ENCODE measurements around the gene AGFG1. TPM values are rescaled to one million over a fixed set of nuclear protein-coding genes. Genes with fewer than 3 reads are reported as not detected.

Gene AGFG1
- total and polyA plus RNA-seq, 4 experiments from 2014 or later, result 12.2 to 62.4 (median 46.1) TPM

GRCh38 chr2:227562581-227562980 is 90.6 kb downstream of the AGFG1 start:
- Mint-ChIP-seq H3K27me3 (no peaks in the 10 kb centered on the region), H3K27ac (no peak overlapping the region), H3K4me3 (no peak overlapping the region), H3K4me1 (peaks cover 0 to 3% (median 2%) of the 10 kb centered on the region in 4 donors), H3K36me3 (peaks cover 3 to 14% of the 10 kb centered on the region in 2 donors), H3K9me3 (no peaks in the 10 kb centered on the region)
- intact Hi-C loops (cut with micrococcal nuclease), result no loop called here
- H3K27ac ChIP-seq (ENCODE audit: low read depth, low read length), result no peak overlapping the region
- H3K9me3 ChIP-seq (ENCODE audit: control insufficient read depth in 1 of 2, low read length in 2 of 2), result no peaks in the 10 kb centered on the region
- CTCF ChIA-PET (ENCODE audit: partially characterized antibody), result no interaction called here
- H3K36me3 ChIP-seq (ENCODE audit: insufficient read depth, low read length), result no peaks in the 10 kb centered on the region
- H3K4me3 ChIP-seq (ENCODE audit: low read length in 2 of 2), result no peak overlapping the region
- POLR2A ChIA-PET (ENCODE audit: partially characterized antibody), result no interaction called here
- H3K27me3 ChIP-seq (ENCODE audit: insufficient read depth, low read length), result no peaks in the 10 kb centered on the region
- no peaks in the 10 kb centered on the region for H3K4me1 ChIP-seq (ENCODE audit: insufficient read depth, low read length)
- DNase-seq, result no peak

DNA sequence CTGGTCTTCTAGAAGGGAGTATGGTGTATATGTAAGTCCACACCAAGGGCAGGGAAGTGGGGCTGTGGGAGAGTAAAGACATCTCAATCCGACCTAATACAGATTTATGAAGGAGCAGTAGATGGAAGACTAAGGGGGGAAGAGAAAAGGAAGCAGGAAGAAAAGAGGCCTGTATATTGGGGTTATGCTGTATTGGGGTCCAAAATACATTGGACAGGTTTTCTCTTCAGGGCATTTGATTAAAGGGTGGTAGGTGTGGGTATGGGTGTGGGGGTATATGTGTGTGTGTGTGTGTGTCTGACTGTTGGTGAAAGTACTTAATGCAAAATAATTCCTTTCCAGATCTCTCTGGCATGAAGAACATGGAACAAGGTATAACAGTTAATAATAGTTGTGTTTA is 93.1 kb downstream of the AGFG1 start:
- H3K4me1 ChIP-seq (ENCODE audit: insufficient read depth, low read length), result no peaks in the 10 kb centered on the region
- intact Hi-C loops (cut with micrococcal nuclease), result no loop called here
- Mint-ChIP-seq H3K4me3 (no peak overlapping the region), H3K36me3 (peaks cover 0 to 2% of the 10 kb centered on the region in 2 donors), H3K27ac (peak overlapping the region in 4 of 7 donors; percentile 17 to 71 (median 40)), H3K4me1 (peaks cover 0 to 8% (median 2%) of the 10 kb centered on the region in 4 donors), H3K9me3 (no peaks in the 10 kb centered on the region), H3K27me3 (no peaks in the 10 kb centered on the region)
- no peak overlapping the region for H3K27ac ChIP-seq (ENCODE audit: low read depth, low read length)
- H3K9me3 ChIP-seq (ENCODE audit: control insufficient read depth in 1 of 2, low read length in 2 of 2), result no peaks in the 10 kb centered on the region
- H3K4me3 ChIP-seq (ENCODE audit: low read length in 2 of 2), result no peak overlapping the region
- no peak for DNase-seq
- ChIA-PET POLR2A (ENCODE audit: partially characterized antibody) (no interaction called here), CTCF (ENCODE audit: partially characterized antibody) (interaction anchor here (1.9 kb wide), 1 partner anchor 11 kb away, joined by 5 read pairs; no protein-coding TSS in a partner anchor)
- H3K36me3 ChIP-seq (ENCODE audit: insufficient read depth, low read length), result no peaks in the 10 kb centered on the region
- no peaks in the 10 kb centered on the region for H3K27me3 ChIP-seq (ENCODE audit: insufficient read depth, low read length)

DNA sequence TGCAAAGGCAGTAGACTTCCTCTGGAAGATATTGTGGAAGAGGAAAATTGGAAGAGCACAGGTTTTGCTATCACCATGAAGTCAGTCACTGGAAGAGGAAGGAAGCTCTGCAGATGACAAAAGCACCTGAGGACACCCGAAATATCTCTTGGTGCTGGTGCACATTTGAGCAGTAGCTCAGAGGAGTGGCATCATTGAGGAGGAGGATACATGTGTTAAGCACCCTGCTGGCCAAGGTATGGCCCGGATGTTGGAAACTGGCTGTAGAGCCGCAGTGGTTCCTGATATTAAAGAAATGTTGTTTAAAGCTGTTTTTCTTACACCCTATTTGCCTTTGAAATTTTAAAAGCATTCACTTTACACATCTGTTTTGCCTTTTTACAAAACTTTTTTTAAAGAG is 94.1 kb downstream of the AGFG1 start:
- H3K27ac ChIP-seq (ENCODE audit: low read depth, low read length), result no peak overlapping the region
- H3K27me3 Mint-ChIP-seq, result no peaks in the 10 kb centered on the region
- peak overlapping the region in 1 of 7 donors; percentile 30 for H3K27ac Mint-ChIP-seq
- intact Hi-C loops (cut with micrococcal nuclease), result no loop called here
- H3K9me3 Mint-ChIP-seq, result no peaks in the 10 kb centered on the region
- H3K4me1 ChIP-seq (ENCODE audit: insufficient read depth, low read length), result no peaks in the 10 kb centered on the region
- ChIA-PET CTCF (ENCODE audit: partially characterized antibody) (interaction anchor here (1.9 kb wide), 1 partner anchor 12 kb away, joined by 5 read pairs; no protein-coding TSS in a partner anchor), POLR2A (ENCODE audit: partially characterized antibody) (no interaction called here)
- no peak overlapping the region for H3K4me3 ChIP-seq (ENCODE audit: low read length in 2 of 2)
- no peak overlapping the region for H3K4me3 Mint-ChIP-seq
- H3K4me1 Mint-ChIP-seq, result peaks cover 0 to 8% (median 2%) of the 10 kb centered on the region in 4 donors
- H3K27me3 ChIP-seq (ENCODE audit: insufficient read depth, low read length), result no peaks in the 10 kb centered on the region
- H3K36me3 Mint-ChIP-seq, result peaks cover 0 to 2% of the 10 kb centered on the region in 2 donors
- no peaks in the 10 kb centered on the region for H3K9me3 ChIP-seq (ENCODE audit: control insufficient read depth in 1 of 2, low read length in 2 of 2)
- no peaks in the 10 kb centered on the region for H3K36me3 ChIP-seq (ENCODE audit: insufficient read depth, low read length)
- DNase-seq, result no peak

GRCh38 chr2:227568852-227569169 is 96.9 kb downstream of the AGFG1 start:
- no peak overlapping the region for H3K27ac Mint-ChIP-seq
- no peaks in the 10 kb centered on the region for H3K4me1 ChIP-seq (ENCODE audit: insufficient read depth, low read length)
- intact Hi-C loops (cut with micrococcal nuclease), result no loop called here

GRCh38 chr2:227570615-227571014 is 98.7 kb downstream of the AGFG1 start:
- H3K27me3 ChIP-seq (ENCODE audit: insufficient read depth, low read length), result no peaks in the 10 kb centered on the region

More at GRCh38 chr2:227568852-227569169, 96.9 kb downstream of the AGFG1 start:
- Mint-ChIP-seq H3K4me1 (peaks cover 0 to 8% (median 4%) of the 10 kb centered on the region in 4 donors), H3K36me3 (no peaks in the 10 kb centered on the region), H3K4me3 (no peak overlapping the region), H3K27me3 (no peaks in the 10 kb centered on the region), H3K9me3 (no peaks in the 10 kb centered on the region)
- DNase-seq, result no peak
- POLR2A ChIA-PET (ENCODE audit: partially characterized antibody), result no interaction called here
- H3K36me3 ChIP-seq (ENCODE audit: insufficient read depth, low read length), result no peaks in the 10 kb centered on the region
- H3K27me3 ChIP-seq (ENCODE audit: insufficient read depth, low read length), result no peaks in the 10 kb centered on the region
- no peak overlapping the region for H3K4me3 ChIP-seq (ENCODE audit: low read length in 2 of 2)
- CTCF ChIA-PET (ENCODE audit: partially characterized antibody), result no interaction called here
- H3K9me3 ChIP-seq (ENCODE audit: control insufficient read depth in 1 of 2, low read length in 2 of 2), result no peaks in the 10 kb centered on the region
- no peak overlapping the region for H3K27ac ChIP-seq (ENCODE audit: low read depth, low read length)

DNA sequence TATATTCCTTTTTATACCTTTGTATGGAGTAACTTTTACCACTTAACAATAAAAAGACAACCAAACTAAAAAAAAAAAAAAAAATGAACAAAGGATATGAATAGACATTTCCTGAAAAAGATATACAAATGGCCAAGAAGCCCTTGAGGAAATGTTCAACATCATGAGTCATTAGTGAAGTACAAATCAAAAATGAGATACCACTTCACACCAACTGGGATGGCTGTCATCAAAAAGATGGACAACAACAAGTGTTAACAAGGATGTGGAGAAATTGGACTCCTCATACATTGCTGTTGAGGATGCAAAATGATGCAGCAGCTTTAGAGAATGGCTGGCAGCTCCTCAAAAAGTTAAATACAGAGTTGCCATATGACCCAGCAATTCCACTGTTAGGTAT is 104.2 kb downstream of the AGFG1 start:
- H3K36me3 ChIP-seq (ENCODE audit: insufficient read depth, low read length), result no peaks in the 10 kb centered on the region
- no peaks in the 10 kb centered on the region for H3K4me1 ChIP-seq (ENCODE audit: insufficient read depth, low read length)
- H3K4me1 Mint-ChIP-seq, result peaks cover 0 to 3% (median 0%) of the 10 kb centered on the region in 4 donors
- no peak overlapping the region for H3K27ac Mint-ChIP-seq
- intact Hi-C loops (cut with micrococcal nuclease), result no loop called here
- peaks cover 23 to 34% of the 10 kb centered on the region in 2 donors for H3K27me3 Mint-ChIP-seq
- H3K9me3 ChIP-seq (ENCODE audit: control insufficient read depth in 1 of 2, low read length in 2 of 2), result no peaks in the 10 kb centered on the region
- H3K27ac ChIP-seq (ENCODE audit: low read depth, low read length), result no peak overlapping the region
- H3K4me3 Mint-ChIP-seq, result no peak overlapping the region
- peaks cover 0 to 1% of the 10 kb centered on the region in 2 donors for H3K36me3 Mint-ChIP-seq
- peaks cover 0 to 7% (median 1%) of the 10 kb centered on the region in 8 donors for H3K9me3 Mint-ChIP-seq
- ChIA-PET POLR2A (ENCODE audit: partially characterized antibody) (no interaction called here), CTCF (ENCODE audit: partially characterized antibody) (no interaction called here)
- H3K4me3 ChIP-seq (ENCODE audit: low read length in 2 of 2), result no peak overlapping the region
- H3K27me3 ChIP-seq (ENCODE audit: insufficient read depth, low read length), result peaks cover 4% of the 10 kb centered on the region
- no peak for DNase-seq

More at GRCh38 chr2:227570615-227571014, 98.7 kb downstream of the AGFG1 start:
- ChIA-PET POLR2A (ENCODE audit: partially characterized antibody) (no interaction called here), CTCF (ENCODE audit: partially characterized antibody) (no interaction called here)
- H3K36me3 Mint-ChIP-seq, result no peaks in the 10 kb centered on the region
- peaks cover 0 to 1% (median 0%) of the 10 kb centered on the region in 8 donors for H3K9me3 Mint-ChIP-seq
- no peak for DNase-seq
- H3K4me3 Mint-ChIP-seq, result no peak overlapping the region
- no peaks in the 10 kb centered on the region for H3K36me3 ChIP-seq (ENCODE audit: insufficient read depth, low read length)
- peaks cover 0 to 1% of the 10 kb centered on the region in 2 donors for H3K27me3 Mint-ChIP-seq
- H3K27ac Mint-ChIP-seq, result peak overlapping the region in 2 of 7 donors; percentile 5 to 41
- no peak overlapping the region for H3K4me3 ChIP-seq (ENCODE audit: low read length in 2 of 2)
- H3K4me1 Mint-ChIP-seq, result peaks cover 0 to 8% (median 2%) of the 10 kb centered on the region in 4 donors
- no peaks in the 10 kb centered on the region for H3K9me3 ChIP-seq (ENCODE audit: control insufficient read depth in 1 of 2, low read length in 2 of 2)
- no peaks in the 10 kb centered on the region for H3K4me1 ChIP-seq (ENCODE audit: insufficient read depth, low read length)
- H3K27ac ChIP-seq (ENCODE audit: low read depth, low read length), result no peak overlapping the region
- intact Hi-C loops (cut with micrococcal nuclease), result no loop called here

DNA sequence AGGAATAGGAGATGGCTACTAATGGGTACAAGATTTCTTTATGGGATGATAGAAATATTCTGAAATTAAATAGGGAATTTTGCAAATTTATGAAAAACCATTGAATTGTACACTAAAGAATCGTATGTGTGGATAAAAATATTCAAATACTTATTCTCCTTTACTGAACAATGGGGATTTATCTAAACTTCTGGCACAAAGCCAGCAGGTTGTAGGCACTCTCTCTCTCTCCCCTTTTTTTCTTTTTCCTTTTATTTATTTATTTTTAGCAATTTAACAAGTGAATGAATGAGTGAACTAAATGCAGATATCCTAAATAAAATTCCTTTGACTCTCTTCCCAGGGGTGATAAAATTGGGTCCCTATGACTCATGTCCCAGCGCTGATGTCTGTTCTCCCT is 104.9 kb downstream of the AGFG1 start:
- Histone ChIP-seq H3K4me3 (ENCODE audit: low read length in 2 of 2) (no peak overlapping the region), H3K9me3 (ENCODE audit: control insufficient read depth in 1 of 2, low read length in 2 of 2) (no peaks in the 10 kb centered on the region), H3K4me1 (ENCODE audit: insufficient read depth, low read length) (no peaks in the 10 kb centered on the region), H3K27me3 (ENCODE audit: insufficient read depth, low read length) (peaks cover 4% of the 10 kb centered on the region), H3K36me3 (ENCODE audit: insufficient read depth, low read length) (no peaks in the 10 kb centered on the region), H3K27ac (ENCODE audit: low read depth, low read length) (no peak overlapping the region)
- intact Hi-C loops (cut with micrococcal nuclease), result no loop called here
- no peak overlapping the region for H3K4me3 Mint-ChIP-seq
- peaks cover 0 to 2% of the 10 kb centered on the region in 2 donors for H3K36me3 Mint-ChIP-seq
- H3K4me1 Mint-ChIP-seq, result peaks cover 0 to 3% (median 0%) of the 10 kb centered on the region in 4 donors
- H3K27me3 Mint-ChIP-seq, result peaks cover 26 to 37% of the 10 kb centered on the region in 2 donors
- DNase-seq, result no peak
- H3K27ac Mint-ChIP-seq, result no peak overlapping the region
- ChIA-PET POLR2A (ENCODE audit: partially characterized antibody) (no interaction called here), CTCF (ENCODE audit: partially characterized antibody) (no interaction called here)
- H3K9me3 Mint-ChIP-seq, result peaks cover 0 to 12% (median 7%) of the 10 kb centered on the region in 8 donors

GRCh38 chr2:227577555-227577954 is 105.6 kb downstream of the AGFG1 start:
- ChIA-PET POLR2A (ENCODE audit: partially characterized antibody) (no interaction called here), CTCF (ENCODE audit: partially characterized antibody) (no interaction called here)
- intact Hi-C loops (cut with micrococcal nuclease), result no loop called here
- Histone ChIP-seq H3K9me3 (ENCODE audit: control insufficient read depth in 1 of 2, low read length in 2 of 2) (no peaks in the 10 kb centered on the region), H3K27me3 (ENCODE audit: insufficient read depth, low read length) (peaks cover 4% of the 10 kb centered on the region), H3K36me3 (ENCODE audit: insufficient read depth, low read length) (no peaks in the 10 kb centered on the region), H3K4me1 (ENCODE audit: insufficient read depth, low read length) (no peaks in the 10 kb centered on the region), H3K4me3 (ENCODE audit: low read length in 2 of 2) (no peak overlapping the region), H3K27ac (ENCODE audit: low read depth, low read length) (no peak overlapping the region)
- H3K9me3 Mint-ChIP-seq, result peaks cover 1 to 19% (median 15%) of the 10 kb centered on the region in 8 donors
- H3K4me3 Mint-ChIP-seq, result no peak overlapping the region
- no peak for DNase-seq
- peaks cover 0 to 1% (median 0%) of the 10 kb centered on the region in 4 donors for H3K4me1 Mint-ChIP-seq
- peaks cover 30 to 42% of the 10 kb centered on the region in 2 donors for H3K27me3 Mint-ChIP-seq
- peaks cover 3 to 7% of the 10 kb centered on the region in 2 donors for H3K36me3 Mint-ChIP-seq
- no peak overlapping the region for H3K27ac Mint-ChIP-seq
